HepG2 (cell line): ENCODE results near the gene YPEL3. TPM values are rescaled to one million over a fixed set of nuclear protein-coding genes. Genes with fewer than 3 reads are reported as not detected.
A peak's percentile ranks its signal among the peaks of the same experiment; 100 is the strongest.

Experiments
- CHD2 ChIP-seq: IDR thresholded peaks from 2 replicates; pipeline ENCODE4 v1.6.1; 2011; ENCODE audit warnings: low read depth, low read length, improper control_type of control experiment
- ELF3 ChIP-seq: IDR thresholded peaks from 2 replicates; pipeline ENCODE4 v1.6.1; 2016; ENCODE audit warnings: missing genetic modification reagents, missing compliant biosample characterization
- KMT2B ChIP-seq: IDR thresholded peaks from 2 replicates; pipeline ENCODE4 v1.6.1; 2016; ENCODE audit warnings: missing genetic modification reagents, missing compliant biosample characterization
- MAZ ChIP-seq, 2 experiments: sonication (generic) in 1 of 2; formaldehyde crosslinking in 1 of 2; IDR thresholded peaks; 2 replicates each; pipeline versions ENCODE4 v1.5.0 to v1.6.1; 2012 to 2020; ENCODE audit warnings: low read depth in 2 of 2, mild to moderate bottlenecking in 2 of 2, borderline replicate concordance in 1 of 2, improper control_type of control experiment in 1 of 2, low read length in 1 of 2, missing genetic modification reagents in 1 of 2, moderate library complexity in 1 of 2
- NFATC3 ChIP-seq: sonication (generic); formaldehyde crosslinking; IDR thresholded peaks from 2 replicates; pipeline ENCODE4 v1.5.1; 2020; ENCODE audit warnings: mild to moderate bottlenecking, missing genetic modification reagents
- RBM22 ChIP-seq: fragments of 200-400 bp; formaldehyde crosslinking; optimal IDR thresholded peaks from 2 replicates; pipeline ENCODE3; 2017; ENCODE audit warnings: mild to moderate bottlenecking, low read length, moderate library complexity
- RNF2 ChIP-seq: fragments of 450-650 bp; conservative IDR thresholded peaks from 2 replicates; pipeline ENCODE4 v1.6.1; 2016; ENCODE audit warnings: low read depth
- RXRB ChIP-seq: IDR thresholded peaks from 2 replicates; pipeline ENCODE4 v1.6.1; 2016; ENCODE audit warnings: borderline replicate concordance, missing genetic modification reagents, missing compliant biosample characterization
- SP1 ChIP-seq, 2 experiments: fragments of 450-650 bp in 1 of 2; sonication (generic) in 1 of 2; formaldehyde crosslinking in 1 of 2; IDR thresholded peaks; 2 replicates each; pipeline versions ENCODE4 v1.4.0 to v1.6.1; 2016 to 2020; ENCODE audit warnings: missing genetic modification reagents in 1 of 2
- SUZ12 ChIP-seq: fragments of 150-350 bp; IDR thresholded peaks from 2 replicates; pipeline ENCODE4 v1.6.1; 2014; ENCODE audit warnings: low read depth, low read length
- TBP ChIP-seq: sonication (generic); formaldehyde crosslinking; IDR thresholded peaks from 2 replicates; pipeline ENCODE4 v1.5.0; 2020; ENCODE audit warnings: missing genetic modification reagents
- TBX3 ChIP-seq: fragments of 450-650 bp; IDR thresholded peaks from 2 replicates; pipeline ENCODE4 v1.6.1; 2017; ENCODE audit warnings: antibody characterized with exemption, mild to moderate bottlenecking, inconsistent platforms, borderline replicate concordance
- XBP1 ChIP-seq: sonication (generic); formaldehyde crosslinking; IDR thresholded peaks from 2 replicates; pipeline ENCODE4 v1.5.0; 2020; ENCODE audit warnings: missing genetic modification reagents
- YEATS4 ChIP-seq: sonication (generic); formaldehyde crosslinking; IDR thresholded peaks from 2 replicates; pipeline ENCODE4 v1.4.0; 2020; ENCODE audit warnings: missing genetic modification reagents, borderline replicate concordance
- ZFP36 ChIP-seq: fragments of 150-350 bp; IDR thresholded peaks from 2 replicates; pipeline ENCODE4 v1.6.1; 2018; ENCODE audit warnings: borderline replicate concordance, low read length, low read depth; ENCODE audit not compliant: partially characterized antibody
- ZNF468 ChIP-seq: sonication (generic); formaldehyde crosslinking; IDR thresholded peaks from 2 replicates; pipeline ENCODE4 v1.8.0; 2022; ENCODE audit warnings: mild to moderate bottlenecking, moderate library complexity, missing genetic modification reagents
- ZNF552 ChIP-seq: sonication (generic); formaldehyde crosslinking; IDR thresholded peaks from 2 replicates; pipeline ENCODE4 v1.9.0; 2022; ENCODE audit warnings: missing genetic modification reagents, mild to moderate bottlenecking, borderline replicate concordance
- polyA plus RNA-seq, 8 experiments: library from polyadenylated mRNA; depleted of rRNA in 3 of 8; stranded (reverse) in 7 of 8; unstranded in 1 of 8; fragments of >200 nt; fragmentation: Illumina TruSeq in 4 of 8; extraction: Trizol in 4 of 8; gene quantifications; 2 replicates each; pipeline versions ENCODE4 v1.2.1 to v1.2.3, GENCODE V29; 2011 to 2016; ENCODE audit warnings: low read depth in 4 of 8, missing spikeins in 1 of 8, mixed read lengths in 1 of 8; ENCODE audit not compliant: insufficient read depth in 1 of 8
- total RNA-seq, 5 experiments: library from RNA; depleted of rRNA; stranded (reverse); fragments of >200 nt; fragmentation: Illumina TruSeq; extraction: Trizol; gene quantifications; 2 replicates each; pipeline ENCODE4 v1.2.3, GENCODE V29; 2016; ENCODE audit warnings: low read depth in 1 of 5
- TF ChIP-seq, protein P1 (sequence below): sonication (generic); formaldehyde crosslinking; IDR thresholded peaks from 2 replicates; pipeline ENCODE4 v1.8.0; 2022; ENCODE audit warnings: mild to moderate bottlenecking, missing genetic modification reagents
- TF ChIP-seq, protein P2 (sequence below): fragments of 450-650 bp; IDR thresholded peaks from 2 replicates; pipeline ENCODE4 v1.6.1; 2017
- TF ChIP-seq, protein P3 (sequence below): sonication (generic); formaldehyde crosslinking; IDR thresholded peaks from 2 replicates; pipeline ENCODE4 v1.4.0; 2020; ENCODE audit warnings: missing genetic modification reagents
- TF ChIP-seq, protein P4 (sequence below): sonication (generic); formaldehyde crosslinking; IDR thresholded peaks from 2 replicates; pipeline ENCODE4 v1.4.0; 2020; ENCODE audit warnings: missing genetic modification reagents, mild to moderate bottlenecking, borderline replicate concordance

Gene YPEL3
- total and polyA plus RNA-seq, 2 of the 13 experiments (the other 11 are each of a cell fraction or from before 2014, with no cell fraction given): 5.4 to 47.0 TPM

DNA sequence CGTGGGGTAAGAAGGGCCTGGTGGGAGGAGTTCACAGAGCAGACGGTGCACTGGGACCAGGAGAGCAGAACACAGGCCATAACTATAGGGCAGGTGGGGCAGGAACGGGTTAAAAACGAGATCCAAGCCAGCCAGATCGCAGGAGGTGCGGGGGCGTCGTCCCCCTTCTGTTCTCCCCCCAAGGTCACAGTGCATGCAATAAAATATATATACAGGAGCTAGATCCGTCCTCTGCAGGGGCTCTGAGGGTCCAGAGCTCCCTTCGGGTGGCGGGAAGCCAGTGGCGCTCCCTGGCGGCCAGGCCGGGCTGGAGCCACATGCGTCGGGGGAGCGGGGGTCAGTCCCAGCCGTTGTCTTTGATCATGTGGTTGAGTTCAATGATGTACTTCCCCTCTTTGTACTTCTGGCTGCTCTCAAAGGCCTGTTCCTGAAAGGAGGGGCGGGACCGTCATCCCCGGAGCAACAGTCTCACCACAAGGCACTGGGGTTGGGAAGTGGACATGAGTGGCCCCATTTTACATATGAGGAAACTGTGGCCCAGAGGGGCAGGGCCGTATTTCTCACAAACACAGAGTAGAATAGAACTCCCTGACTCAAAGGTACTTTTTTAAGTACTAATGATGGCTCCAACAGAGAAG is 3.5 kb downstream of the YPEL3 start (continued):
- TF ChIP-seq, protein P1, sequence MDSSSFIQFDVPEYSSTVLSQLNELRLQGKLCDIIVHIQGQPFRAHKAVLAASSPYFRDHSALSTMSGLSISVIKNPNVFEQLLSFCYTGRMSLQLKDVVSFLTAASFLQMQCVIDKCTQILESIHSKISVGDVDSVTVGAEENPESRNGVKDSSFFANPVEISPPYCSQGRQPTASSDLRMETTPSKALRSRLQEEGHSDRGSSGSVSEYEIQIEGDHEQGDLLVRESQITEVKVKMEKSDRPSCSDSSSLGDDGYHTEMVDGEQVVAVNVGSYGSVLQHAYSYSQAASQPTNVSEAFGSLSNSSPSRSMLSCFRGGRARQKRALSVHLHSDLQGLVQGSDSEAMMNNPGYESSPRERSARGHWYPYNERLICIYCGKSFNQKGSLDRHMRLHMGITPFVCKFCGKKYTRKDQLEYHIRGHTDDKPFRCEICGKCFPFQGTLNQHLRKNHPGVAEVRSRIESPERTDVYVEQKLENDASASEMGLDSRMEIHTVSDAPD: no peak
- TF ChIP-seq ZFP36 (no peak), YEATS4 (peak; percentile 84), SUZ12 (no peak), XBP1 (CRISPR knock-in tag) (peak; percentile 48; the same call in 1 of the 2 replicates), RXRB (CRISPR knock-in tag) (peak; percentile 83), ZNF552 (CRISPR knock-in tag) (no peak), CHD2 (no peak), ZNF468 (no peak), ELF3 (CRISPR knock-in tag) (no peak), TBX3 (no peak), TBP (CRISPR knock-in tag) (no peak), RNF2 (no peak), SP1 (IDR thresholded peaks at IDR 0.05) (no peak), SP1 (CRISPR knock-in tag; IDR thresholded peaks at IDR 0.05) (peak; percentile 72; the same call in 1 of the 2 replicates), KMT2B (CRISPR knock-in tag) (peak; percentile 25), MAZ (IDR thresholded peaks at IDR 0.05; ENCODE audit: borderline replicate concordance, low read depth, low read length) (peak; percentile 91; the same call in 1 of the 2 replicates), MAZ (CRISPR knock-in tag; IDR thresholded peaks at IDR 0.05; ENCODE audit: low read depth) (no peak), NFATC3 (CRISPR knock-in tag) (no peak), RBM22 (no peak)
- TF ChIP-seq, protein P2, sequence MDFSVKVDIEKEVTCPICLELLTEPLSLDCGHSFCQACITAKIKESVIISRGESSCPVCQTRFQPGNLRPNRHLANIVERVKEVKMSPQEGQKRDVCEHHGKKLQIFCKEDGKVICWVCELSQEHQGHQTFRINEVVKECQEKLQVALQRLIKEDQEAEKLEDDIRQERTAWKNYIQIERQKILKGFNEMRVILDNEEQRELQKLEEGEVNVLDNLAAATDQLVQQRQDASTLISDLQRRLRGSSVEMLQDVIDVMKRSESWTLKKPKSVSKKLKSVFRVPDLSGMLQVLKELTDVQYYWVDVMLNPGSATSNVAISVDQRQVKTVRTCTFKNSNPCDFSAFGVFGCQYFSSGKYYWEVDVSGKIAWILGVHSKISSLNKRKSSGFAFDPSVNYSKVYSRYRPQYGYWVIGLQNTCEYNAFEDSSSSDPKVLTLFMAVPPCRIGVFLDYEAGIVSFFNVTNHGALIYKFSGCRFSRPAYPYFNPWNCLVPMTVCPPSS: no peak
- TF ChIP-seq, protein P3, sequence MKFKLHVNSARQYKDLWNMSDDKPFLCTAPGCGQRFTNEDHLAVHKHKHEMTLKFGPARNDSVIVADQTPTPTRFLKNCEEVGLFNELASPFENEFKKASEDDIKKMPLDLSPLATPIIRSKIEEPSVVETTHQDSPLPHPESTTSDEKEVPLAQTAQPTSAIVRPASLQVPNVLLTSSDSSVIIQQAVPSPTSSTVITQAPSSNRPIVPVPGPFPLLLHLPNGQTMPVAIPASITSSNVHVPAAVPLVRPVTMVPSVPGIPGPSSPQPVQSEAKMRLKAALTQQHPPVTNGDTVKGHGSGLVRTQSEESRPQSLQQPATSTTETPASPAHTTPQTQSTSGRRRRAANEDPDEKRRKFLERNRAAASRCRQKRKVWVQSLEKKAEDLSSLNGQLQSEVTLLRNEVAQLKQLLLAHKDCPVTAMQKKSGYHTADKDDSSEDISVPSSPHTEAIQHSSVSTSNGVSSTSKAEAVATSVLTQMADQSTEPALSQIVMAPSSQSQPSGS: no peak; the same call in 1 of the 2 replicates
- TF ChIP-seq, protein P4, sequence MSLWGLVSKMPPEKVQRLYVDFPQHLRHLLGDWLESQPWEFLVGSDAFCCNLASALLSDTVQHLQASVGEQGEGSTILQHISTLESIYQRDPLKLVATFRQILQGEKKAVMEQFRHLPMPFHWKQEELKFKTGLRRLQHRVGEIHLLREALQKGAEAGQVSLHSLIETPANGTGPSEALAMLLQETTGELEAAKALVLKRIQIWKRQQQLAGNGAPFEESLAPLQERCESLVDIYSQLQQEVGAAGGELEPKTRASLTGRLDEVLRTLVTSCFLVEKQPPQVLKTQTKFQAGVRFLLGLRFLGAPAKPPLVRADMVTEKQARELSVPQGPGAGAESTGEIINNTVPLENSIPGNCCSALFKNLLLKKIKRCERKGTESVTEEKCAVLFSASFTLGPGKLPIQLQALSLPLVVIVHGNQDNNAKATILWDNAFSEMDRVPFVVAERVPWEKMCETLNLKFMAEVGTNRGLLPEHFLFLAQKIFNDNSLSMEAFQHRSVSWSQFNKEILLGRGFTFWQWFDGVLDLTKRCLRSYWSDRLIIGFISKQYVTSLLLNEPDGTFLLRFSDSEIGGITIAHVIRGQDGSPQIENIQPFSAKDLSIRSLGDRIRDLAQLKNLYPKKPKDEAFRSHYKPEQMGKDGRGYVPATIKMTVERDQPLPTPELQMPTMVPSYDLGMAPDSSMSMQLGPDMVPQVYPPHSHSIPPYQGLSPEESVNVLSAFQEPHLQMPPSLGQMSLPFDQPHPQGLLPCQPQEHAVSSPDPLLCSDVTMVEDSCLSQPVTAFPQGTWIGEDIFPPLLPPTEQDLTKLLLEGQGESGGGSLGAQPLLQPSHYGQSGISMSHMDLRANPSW (CRISPR knock-in tag): no peak
